Measurements from ENCODE around the gene PNPLA4.

Gene PNPLA4

GRCh38 chrX:7872042-7872441 lies 55.2 kb downstream of the PNPLA4 start:
- DNase-seq (ENCODE audit: low read depth in 2 of 2), result no peak

- no peak for DNase-seq (ENCODE audit: low read depth in 2 of 2)
Observed at GRCh38 chrX:7852166-7852565, 75.0 kb downstream of the PNPLA4 start.

Data from stimulated activated CD4-positive, alpha-beta T cell treated with anti-CD3 and anti-CD28 coated beads, Interleukin-15, amount 100 ng/mL, for 48 hours (primary cell).